ENCODE measurements around the gene ZNF343. TPM values are rescaled to one million over a fixed set of nuclear protein-coding genes. Genes with fewer than 3 reads are reported as not detected.

Gene ZNF343
- total and polyA plus RNA-seq, 2 of the 4 experiments (the other 2 are of a cell fraction): 7.8 to 26.2 TPM

DNA sequence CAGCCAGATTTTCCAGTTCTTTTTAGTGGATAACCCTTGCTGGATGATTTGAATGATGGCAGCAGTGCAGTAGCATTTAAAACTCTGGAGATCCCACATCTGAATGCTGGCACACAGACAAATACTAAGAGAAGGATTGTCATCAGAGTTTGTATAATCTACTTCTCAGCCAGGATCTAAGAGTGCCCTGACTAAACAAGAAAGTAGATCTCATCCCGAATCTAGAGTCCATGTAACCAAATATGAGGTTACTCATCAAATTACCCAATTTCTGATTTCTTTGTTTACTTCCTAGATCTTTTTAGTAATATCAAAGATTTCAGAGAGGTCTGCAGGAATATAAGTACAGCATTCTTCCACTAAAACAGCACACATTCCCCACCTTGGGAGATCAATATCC lies 35.5 kb upstream of the ZNF343 start:
- dilution Hi-C loops (cut with HindIII; ENCODE audit: low sequenced_read_pairs, unreplicated experiment): no loop called here
- intact Hi-C loops (cut with micrococcal nuclease): no loop called here
- BruUV-seq (replicated peaks): no TSS peak
- no peak overlapping the region for H3K56ac ChIP-seq (ENCODE audit: extremely low read depth, insufficient read depth, low read length)
- no peak overlapping the region for H2BK5ac ChIP-seq (ENCODE audit: low read depth, low read length, poor library complexity, severe bottlenecking)
- no peak overlapping the region for H3K4me2 ChIP-seq (ENCODE audit: low read depth, low read length)
- H3K4me3 ChIP-seq (ENCODE audit: insufficient read depth, low read depth, low read length): no peak overlapping the region
- TF ChIP-seq POLR2A (IDR thresholded peaks at IDR 0.05; ENCODE audit: low read depth, low read length) (no peak), RAD21 (IDR thresholded peaks at IDR 0.05; ENCODE audit: low read length) (no peak), FOS (IDR thresholded peaks at IDR 0.05; ENCODE audit: low read depth, low read length) (no peak), RCOR1 (IDR thresholded peaks at IDR 0.05; ENCODE audit: insufficient replicate concordance, low read length) (no peak), BHLHE40 (IDR thresholded peaks at IDR 0.05; ENCODE audit: low read depth, low read length) (no peak), MAFK (IDR thresholded peaks at IDR 0.05; ENCODE audit: low read depth, low read length) (no peak), MAZ (IDR thresholded peaks at IDR 0.05; ENCODE audit: borderline replicate concordance, low read depth, low read length) (no peak), CEBPB (IDR thresholded peaks at IDR 0.05; ENCODE audit: low read depth, low read length) (no peak), SMC3 (IDR thresholded peaks at IDR 0.05; ENCODE audit: low read depth, low read length) (no peak), CHD1 (IDR thresholded peaks at IDR 0.05; ENCODE audit: low read depth, low read length) (no peak), NFE2L2 (IDR thresholded peaks at IDR 0.05; ENCODE audit: low read depth, low read length) (no peak), MXI1 (IDR thresholded peaks at IDR 0.05; ENCODE audit: borderline replicate concordance, low read depth, low read length) (no peak), RFX5 (IDR thresholded peaks at IDR 0.05; ENCODE audit: low read depth, low read length) (no peak)
- TF ChIP-seq, protein P1, sequence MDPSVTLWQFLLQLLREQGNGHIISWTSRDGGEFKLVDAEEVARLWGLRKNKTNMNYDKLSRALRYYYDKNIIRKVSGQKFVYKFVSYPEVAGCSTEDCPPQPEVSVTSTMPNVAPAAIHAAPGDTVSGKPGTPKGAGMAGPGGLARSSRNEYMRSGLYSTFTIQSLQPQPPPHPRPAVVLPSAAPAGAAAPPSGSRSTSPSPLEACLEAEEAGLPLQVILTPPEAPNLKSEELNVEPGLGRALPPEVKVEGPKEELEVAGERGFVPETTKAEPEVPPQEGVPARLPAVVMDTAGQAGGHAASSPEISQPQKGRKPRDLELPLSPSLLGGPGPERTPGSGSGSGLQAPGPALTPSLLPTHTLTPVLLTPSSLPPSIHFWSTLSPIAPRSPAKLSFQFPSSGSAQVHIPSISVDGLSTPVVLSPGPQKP (IDR thresholded peaks at IDR 0.05; ENCODE audit: borderline replicate concordance, low read depth, low read length): no peak
- TF ChIP-seq, protein P2, sequence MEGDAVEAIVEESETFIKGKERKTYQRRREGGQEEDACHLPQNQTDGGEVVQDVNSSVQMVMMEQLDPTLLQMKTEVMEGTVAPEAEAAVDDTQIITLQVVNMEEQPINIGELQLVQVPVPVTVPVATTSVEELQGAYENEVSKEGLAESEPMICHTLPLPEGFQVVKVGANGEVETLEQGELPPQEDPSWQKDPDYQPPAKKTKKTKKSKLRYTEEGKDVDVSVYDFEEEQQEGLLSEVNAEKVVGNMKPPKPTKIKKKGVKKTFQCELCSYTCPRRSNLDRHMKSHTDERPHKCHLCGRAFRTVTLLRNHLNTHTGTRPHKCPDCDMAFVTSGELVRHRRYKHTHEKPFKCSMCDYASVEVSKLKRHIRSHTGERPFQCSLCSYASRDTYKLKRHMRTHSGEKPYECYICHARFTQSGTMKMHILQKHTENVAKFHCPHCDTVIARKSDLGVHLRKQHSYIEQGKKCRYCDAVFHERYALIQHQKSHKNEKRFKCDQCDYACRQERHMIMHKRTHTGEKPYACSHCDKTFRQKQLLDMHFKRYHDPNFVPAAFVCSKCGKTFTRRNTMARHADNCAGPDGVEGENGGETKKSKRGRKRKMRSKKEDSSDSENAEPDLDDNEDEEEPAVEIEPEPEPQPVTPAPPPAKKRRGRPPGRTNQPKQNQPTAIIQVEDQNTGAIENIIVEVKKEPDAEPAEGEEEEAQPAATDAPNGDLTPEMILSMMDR (conservative IDR thresholded peaks at IDR 0.05; ENCODE audit: low read depth, low read length): no peak
- TF ChIP-seq, protein P3, sequence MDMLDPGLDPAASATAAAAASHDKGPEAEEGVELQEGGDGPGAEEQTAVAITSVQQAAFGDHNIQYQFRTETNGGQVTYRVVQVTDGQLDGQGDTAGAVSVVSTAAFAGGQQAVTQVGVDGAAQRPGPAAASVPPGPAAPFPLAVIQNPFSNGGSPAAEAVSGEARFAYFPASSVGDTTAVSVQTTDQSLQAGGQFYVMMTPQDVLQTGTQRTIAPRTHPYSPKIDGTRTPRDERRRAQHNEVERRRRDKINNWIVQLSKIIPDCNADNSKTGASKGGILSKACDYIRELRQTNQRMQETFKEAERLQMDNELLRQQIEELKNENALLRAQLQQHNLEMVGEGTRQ (IDR thresholded peaks at IDR 0.05; ENCODE audit: low read depth, low read length): no peak
- no peak overlapping the region for H3K27ac ChIP-seq (ENCODE audit: insufficient read depth, low read length)
- H3K9me3 ChIP-seq (ENCODE audit: control insufficient read depth, insufficient read depth, low read length): no peaks in the 10 kb centered on the region
- DNase-seq (peak; percentile 7), ATAC-seq (ENCODE audit: low read depth) (no peak)
- no CpG with 5 or more reads among the region's 1 CpG for WGBS, 2 experiments (ENCODE audit: extremely low coverage in 2 of 2, insufficient read length in 1 of 2)
- H3K4ac ChIP-seq (ENCODE audit: low read depth, low read length): no peak overlapping the region
- no peak overlapping the region for H4K5ac ChIP-seq (ENCODE audit: low read depth, low read length)
- no peak overlapping the region for H2BK15ac ChIP-seq (ENCODE audit: low read depth, low read length)
- H4K91ac ChIP-seq (ENCODE audit: insufficient read depth, low read depth, low read length): no peak overlapping the region
- H3K9me1 ChIP-seq (ENCODE audit: insufficient read depth, low read length): no peaks in the 10 kb centered on the region
- H3K18ac ChIP-seq (ENCODE audit: low read depth, low read length): no peak overlapping the region
- H3K4me1 ChIP-seq (ENCODE audit: control insufficient read depth, insufficient read depth, low read length): no peaks in the 10 kb centered on the region
- H4K20me1 ChIP-seq (ENCODE audit: insufficient read depth, low read length): no peaks in the 10 kb centered on the region
- H4K8ac ChIP-seq (ENCODE audit: low read depth in 2 of 2, low read length in 2 of 2): no peak overlapping the region
- H3K27me3 ChIP-seq (ENCODE audit: control insufficient read depth, insufficient read depth, low read length): peaks cover 15% of the 10 kb centered on the region
- ChIA-PET CTCF (interaction anchor here (0.6 kb wide), 1 partner anchor 20 kb away, joined by 4 read pairs; no protein-coding TSS in a partner anchor), POLR2A (ENCODE audit: unreplicated experiment) (no interaction called here)
- in situ Hi-C loops (cut with MboI; ENCODE audit: low sequenced_read_pairs): no loop called here
- no peak overlapping the region for H3K23ac ChIP-seq (ENCODE audit: low read depth, low read length)
- no peaks in the 10 kb centered on the region for H3K36me3 ChIP-seq (ENCODE audit: control insufficient read depth, insufficient read depth, low read length)
- no peak overlapping the region for H3K9ac ChIP-seq (ENCODE audit: low read depth, low read length)
- H3K14ac ChIP-seq (replicated peaks; ENCODE audit: low read depth, low read length): no peak overlapping the region
- H2BK20ac ChIP-seq (ENCODE audit: low read depth, low read length): no peak overlapping the region
- H2BK120ac ChIP-seq (ENCODE audit: low read depth, low read length): no peak overlapping the region
- H2AFZ ChIP-seq (replicated peaks; ENCODE audit: low read length, poor library complexity): no peak overlapping the region
- no peak overlapping the region for H2AK9ac ChIP-seq (replicated peaks; ENCODE audit: low read depth, low read length, poor library complexity)
- no peaks in the 10 kb centered on the region for H3K79me1 ChIP-seq (ENCODE audit: low read depth in 1 of 2, low read length in 2 of 2)
- H2AK5ac ChIP-seq (ENCODE audit: low read depth, low read length): no peak overlapping the region

All from IMR-90 (cell line).